GM21528 (cell line): ENCODE results near the gene TNFSF18.

Source experiments
- ATAC-seq: cut with Tn5 transposase; IDR thresholded peaks from one replicate; pipeline ENCODE4 v1.9.1; 2021; ENCODE audit warnings: mild to moderate bottlenecking, moderate library complexity; ENCODE audit not compliant: unreplicated experiment, low FRiP score

TNFSF18 gene

DNA sequence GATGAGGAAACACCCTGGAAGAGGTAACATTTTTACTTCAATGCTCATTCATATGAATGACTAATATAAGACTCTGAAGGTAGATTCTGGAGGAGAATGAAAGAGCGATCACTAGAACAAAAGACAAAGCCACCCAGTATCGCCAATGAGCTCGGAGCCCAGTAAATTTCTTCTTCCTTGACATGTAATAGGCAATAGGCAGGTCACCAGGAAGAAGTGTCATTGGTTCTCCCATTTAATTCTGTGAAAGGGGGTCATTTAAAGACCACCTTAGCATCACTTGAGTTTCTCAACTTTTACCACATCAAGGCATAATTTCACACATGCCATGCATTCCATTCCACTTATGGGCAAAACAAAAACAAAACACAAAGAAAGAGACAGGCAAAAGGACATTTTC, 7.9 kb downstream of the TNFSF18 start:
- no peak for ATAC-seq

DNA sequence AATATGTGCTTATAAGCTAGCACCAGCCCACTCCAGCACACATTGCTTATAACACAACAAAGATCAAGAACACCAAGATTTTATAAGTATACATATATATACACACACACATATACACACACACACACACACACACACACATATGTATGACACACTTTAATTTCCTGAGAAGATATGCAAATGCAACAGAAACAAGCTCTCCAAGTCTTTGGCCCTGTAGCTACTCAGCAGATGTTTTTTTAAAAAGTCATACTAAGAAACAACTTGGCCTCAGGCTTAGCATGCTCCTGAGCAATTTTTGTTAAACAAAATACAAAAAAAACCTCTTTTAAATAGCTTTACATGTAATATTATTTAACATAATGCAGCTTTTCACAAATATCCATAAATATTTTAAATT, 11.1 kb downstream of the TNFSF18 start:
- no peak for ATAC-seq

DNA sequence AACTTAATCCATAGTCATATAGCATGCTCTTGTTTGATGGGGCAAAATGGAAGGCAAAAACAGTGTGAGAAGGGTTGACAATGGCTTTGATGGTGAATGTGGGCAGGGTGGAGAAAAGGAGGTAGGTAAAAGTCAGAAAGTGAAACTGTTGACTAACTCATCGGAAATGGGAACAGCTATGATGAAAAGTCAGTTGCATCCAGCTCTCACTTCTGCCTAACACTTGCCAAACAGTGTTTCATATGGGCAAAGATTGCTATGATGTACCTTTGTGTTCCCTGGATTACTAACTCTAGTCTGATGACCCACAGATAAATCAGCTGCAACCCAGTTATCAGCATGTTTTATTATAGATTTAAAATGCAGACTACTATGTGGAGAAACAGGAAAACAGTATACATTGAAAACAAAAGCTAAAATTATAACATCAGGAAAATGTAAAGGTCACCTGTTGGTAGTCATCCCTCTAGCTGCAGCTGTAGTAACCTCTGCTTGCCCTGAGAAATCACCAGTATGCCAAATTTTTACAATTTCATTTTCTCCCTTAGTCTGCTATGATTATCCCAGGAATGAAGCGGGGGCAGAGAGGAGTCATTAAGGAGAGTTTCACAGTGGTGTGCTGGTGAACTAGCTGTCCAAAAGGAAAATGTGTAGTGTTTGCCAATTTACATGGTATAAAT, 11.7 kb downstream of the TNFSF18 start:
- ATAC-seq: no peak

DNA sequence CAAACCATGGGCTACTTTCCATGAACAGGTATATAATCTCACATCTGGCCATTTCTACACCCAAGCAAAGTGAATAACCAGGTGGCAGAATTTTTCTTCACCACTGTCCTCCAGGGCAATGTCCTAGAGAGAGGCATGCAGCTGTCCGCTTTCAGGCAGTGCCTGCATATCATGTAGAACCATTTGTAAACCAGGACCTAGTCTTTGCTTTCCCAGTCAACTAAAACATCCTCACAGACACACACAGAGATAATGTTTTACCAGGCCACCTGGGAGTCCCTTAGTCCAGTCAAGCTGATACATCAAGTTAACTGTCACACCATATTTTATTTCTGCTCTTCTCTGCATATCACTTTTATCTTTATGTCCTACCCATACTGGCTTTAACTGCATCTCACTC, 26.2 kb downstream of the TNFSF18 start:
- no peak for ATAC-seq

DNA sequence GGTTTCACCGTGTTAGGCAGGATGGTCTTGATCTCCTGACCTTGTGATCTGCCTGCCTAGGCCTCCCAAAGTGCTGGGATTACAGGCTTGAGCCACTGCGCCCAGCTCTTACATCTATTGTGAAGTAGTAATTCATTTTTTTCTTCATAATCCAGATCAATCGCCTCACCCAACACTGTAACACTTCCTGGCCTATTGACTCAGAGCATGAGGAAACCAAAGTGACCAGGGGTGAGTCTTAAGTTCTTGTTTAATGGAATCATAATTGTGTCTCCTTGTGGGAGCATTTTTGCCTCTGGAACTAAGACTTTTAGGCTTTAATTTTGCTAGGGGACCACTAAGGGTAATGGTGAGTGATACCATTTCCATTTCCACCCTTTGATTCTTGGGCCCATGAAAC, 27.4 kb downstream of the TNFSF18 start:
- no peak for ATAC-seq

DNA sequence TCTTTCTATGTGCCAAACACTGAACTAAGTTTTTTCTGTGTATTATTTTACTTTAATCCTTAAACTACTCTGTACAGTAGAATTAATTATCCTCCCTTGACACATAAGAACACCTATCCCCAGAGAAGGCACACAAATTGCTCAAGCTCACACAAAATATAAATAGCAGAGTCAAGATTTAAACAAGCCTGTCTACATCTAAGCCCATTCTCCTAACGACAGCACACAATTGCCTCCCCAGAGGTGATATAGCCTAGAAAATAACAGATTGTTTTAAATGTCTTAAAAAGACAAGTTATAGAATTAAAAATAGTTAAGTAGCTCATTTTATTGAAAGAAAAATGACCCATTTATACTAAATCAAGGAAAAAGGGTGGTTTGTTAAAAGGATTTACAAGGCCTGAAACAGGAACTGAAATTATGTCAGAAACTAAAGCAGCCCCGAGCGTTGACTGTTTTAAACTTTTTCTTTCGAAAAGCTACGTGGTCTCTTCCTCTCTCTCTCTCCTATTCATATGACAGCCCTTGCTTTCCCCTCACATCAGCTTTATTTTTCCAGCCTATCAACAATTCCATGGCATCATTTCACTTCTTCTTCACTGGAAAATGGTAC, 30.5 kb downstream of the TNFSF18 start:
- ATAC-seq: peak; percentile 83

DNA sequence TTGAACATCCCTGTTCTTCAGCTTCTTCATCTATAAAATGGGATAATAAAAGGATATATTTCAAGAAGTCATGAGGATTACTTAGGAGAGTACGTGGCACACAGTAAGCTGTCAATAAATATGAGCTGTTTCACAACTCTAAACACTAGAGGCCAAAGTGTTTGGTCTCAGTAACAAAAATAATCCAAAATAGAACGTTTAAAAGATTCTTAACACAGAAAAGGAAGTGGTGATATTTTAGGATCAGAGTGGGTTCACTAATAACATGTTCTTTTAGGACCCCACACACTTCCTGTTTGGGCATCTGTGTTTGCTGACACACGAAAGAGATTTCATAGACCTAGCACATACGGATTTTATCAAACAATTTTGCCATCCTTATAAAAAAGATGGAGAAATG, 32.9 kb downstream of the TNFSF18 start:
- ATAC-seq: no peak

DNA sequence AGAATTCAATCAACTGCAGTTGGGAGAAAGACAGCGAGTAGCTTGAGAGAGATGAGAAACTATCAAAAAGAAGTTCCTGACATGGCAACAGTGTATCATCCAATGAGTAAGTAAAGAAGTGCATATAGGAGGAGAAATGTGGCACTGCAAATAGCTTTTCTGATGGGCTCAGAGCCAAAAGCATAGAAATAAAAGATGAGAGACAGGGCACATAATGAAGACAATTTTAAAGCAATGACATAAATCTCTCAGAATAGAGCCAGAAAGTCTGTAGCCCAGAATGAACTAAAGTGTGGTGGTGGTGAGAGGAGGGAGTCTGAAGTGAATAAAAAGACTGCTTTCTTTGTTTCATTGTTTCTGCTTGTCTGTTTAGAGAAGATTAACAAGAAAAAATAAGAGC, 34.3 kb downstream of the TNFSF18 start:
- ATAC-seq: no peak

DNA sequence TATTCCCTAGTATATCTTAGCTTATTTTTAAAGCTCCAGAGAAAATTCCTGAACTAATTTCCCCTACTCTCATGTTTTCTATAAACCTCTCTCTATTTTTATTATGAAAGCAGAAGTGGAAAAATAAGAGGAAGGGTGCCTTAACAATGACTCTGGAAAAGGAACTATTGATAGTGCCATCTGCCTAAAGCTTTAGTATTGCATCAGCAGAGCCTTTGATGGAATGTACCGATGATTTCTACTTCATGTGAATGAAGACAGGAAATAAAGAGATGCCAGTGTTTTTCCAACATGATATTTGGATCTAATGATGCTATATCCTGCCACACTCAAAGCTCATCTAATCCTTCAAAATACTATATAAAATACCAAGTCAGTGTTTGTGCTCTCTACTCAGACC, 35.1 kb downstream of the TNFSF18 start:
- no peak for ATAC-seq

DNA sequence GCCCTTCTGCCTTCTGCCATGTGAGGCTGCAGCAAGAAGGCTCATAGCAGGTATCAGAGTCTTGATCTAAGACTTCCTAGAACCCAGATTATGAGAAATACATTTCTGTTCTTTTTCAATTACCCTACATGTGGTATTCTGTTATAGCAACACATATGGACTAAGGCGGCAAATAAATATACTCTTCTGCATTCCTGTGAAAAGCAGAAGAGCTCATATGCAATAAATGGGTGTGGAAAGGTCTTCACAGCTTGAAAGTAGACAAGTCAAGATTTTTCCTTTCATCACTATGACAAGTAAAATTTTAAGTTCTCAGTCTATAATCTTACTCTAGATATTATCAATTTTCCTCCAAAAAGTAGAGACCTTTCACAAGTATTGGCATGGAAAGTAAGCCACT, 36.6 kb downstream of the TNFSF18 start:
- no peak for ATAC-seq

DNA sequence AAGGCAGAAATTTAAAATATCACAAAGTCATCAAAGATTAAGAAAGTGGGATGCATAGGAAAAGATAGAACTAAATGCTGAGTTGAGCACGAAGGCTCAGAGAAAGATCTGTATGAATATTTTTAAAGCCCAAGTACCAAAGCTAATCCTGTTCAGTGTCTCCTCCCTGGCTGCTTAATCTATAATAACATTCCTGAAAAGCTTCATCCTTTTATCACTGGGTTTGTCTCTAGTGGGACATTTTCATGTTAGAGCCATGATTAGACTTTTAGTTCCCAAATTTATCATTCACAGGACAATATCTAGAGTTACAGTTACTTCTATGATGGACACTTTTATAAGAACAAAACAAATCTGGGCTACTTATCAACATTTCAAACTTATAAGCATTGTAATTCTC, 38.6 kb downstream of the TNFSF18 start:
- ATAC-seq: no peak

DNA sequence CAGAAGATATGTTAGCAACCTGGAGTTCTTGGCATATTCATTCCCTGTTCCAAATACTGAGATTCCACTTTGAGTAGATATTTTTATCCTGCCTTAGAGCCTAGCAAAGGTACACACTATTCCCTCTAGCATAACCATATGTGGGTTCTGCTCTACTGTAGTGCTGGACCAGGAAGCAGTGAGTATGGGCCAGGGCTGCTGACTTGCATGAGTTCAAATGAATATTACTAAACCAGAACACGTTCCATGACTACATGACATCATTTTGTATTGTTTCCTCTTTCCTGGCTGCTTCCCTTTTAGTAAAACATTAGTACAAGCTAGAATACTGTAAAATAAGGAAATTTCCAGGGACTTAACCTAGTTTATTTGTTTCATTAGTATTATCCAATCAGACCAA, 41.1 kb downstream of the TNFSF18 start:
- no peak for ATAC-seq

DNA sequence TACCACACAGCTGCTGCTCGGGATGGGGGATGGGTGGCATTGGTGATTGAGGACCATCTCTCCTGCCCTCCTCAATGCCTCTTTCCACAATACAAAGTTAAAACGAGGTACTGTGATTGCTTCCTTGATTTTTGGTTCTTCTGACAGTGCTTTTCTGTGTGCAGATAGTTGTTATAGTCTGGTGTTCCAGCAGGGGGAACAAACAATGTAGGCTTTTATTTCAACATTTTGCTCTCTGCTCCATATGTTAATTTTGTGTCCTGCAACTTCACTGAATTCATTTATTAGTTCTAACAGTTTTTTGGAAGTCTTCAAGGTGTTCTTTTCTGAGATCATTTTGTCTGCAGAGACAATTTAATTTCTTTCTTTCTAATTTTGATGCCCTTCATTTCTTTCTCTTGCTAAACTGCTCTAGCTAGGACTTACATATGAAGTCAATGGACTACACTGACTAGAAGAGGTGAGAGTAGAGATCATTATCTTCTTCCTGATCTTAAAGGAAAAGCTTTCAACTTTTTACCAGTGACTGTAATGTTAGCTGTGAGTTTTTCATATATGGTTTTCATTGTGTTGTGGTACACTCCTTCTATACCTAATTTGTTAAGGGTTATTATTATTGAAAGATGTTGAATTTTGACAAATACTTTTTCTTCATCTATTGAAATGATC, 45.4 kb downstream of the TNFSF18 start:
- ATAC-seq: no peak

DNA sequence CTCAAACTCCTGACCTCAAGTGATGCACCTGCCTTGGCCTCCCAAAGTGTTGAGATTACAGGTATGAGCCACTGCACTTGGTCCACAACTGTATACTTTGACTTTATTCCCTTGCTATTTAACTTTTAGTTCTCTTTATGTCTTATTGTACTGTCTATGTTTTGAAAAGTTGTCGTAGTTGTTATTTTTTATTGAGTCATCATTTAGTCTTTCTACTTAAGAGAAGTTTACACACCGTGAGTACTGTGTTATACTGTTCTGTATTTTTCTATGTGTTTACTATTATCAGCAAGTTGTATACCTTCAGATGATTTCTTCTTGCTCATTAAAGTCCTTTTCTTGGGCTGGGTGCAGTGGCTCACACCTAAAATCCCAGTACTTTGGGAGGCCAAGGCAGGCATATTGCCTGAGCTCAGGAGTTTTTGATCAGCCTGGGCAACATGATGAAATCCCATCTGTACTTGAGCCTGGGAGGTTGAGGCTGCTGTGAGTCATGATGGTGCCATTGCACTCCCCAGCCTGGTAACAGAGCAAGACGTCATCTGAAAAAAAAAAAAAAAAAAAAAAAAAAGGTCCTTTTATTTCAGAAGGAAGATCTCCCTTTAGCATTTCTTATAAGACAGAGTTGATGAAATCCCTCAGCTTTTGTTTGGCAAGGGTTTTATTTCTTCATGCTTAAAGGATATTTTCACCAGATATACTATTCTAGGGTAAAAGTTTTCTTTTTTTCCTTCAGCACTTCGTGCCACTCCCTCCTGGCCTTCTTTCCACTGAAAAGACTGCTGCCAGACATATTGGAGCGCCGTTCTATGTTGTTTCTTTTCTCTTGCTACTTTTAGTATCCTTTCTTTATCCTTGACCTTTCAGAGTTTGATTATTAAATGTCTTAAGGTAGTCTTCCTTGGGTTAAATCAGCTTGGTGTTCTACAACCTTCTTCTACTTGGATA, 47.6 kb downstream of the TNFSF18 start:
- ATAC-seq: no peak

DNA sequence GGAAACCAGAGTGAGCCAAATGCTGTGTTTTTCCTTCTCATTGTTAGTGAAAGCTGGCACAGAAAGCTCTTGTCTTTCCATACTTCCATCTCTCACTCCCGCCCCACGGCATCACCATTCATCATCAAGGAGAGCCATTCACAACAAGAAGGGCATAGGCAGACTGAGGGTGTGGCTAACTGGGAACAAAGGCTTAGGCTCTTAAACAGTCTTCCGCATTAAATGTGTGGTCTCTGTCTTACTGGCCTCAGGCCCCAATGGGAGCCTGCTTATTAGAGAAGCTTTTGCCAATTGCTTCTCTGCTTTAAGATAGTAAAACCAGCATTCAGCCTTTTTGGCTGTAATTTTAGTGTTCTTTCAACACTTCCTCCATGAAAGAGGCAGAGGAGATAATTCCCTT, 51.4 kb downstream of the TNFSF18 start:
- ATAC-seq: no peak

DNA sequence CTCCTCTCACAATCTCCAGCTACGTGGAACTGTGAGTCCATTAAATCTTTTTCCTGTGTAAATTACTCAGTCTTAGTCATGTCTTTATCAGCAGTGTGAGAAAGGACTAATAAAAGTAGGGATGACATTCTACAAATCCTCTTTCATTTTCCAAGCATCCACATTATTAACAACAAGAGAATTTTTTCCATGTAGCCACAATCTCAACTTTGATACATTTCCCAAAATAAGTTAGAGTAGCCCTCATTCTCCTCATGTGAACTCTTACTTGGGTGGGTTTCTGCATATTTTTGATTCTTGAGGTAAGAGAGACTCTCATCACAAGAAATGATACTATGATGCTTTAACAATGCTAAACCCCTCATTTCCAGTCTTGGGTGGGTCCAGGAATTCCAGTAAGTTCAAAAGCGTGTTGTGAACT, 52.8 kb downstream of the TNFSF18 start:
- ATAC-seq: no peak

DNA sequence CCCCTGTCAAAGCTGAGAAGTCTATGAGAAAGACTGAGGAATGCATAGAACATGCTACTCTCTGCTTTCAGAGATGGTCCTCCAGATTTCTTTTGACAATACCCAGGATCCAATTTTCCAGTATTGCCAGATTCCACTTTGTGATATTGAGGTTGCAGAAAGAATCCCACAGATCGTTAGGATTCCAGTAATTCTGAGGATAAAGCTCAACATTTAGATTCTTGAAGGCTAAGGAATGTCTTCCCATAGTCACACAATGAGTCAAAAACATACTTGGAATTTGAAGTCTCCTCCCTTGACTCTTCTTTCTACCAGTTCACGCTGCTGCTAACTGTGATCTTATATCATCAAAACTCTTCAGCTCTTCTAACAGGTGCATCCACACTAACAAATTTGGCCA, 57.1 kb downstream of the TNFSF18 start:
- ATAC-seq: no peak

DNA sequence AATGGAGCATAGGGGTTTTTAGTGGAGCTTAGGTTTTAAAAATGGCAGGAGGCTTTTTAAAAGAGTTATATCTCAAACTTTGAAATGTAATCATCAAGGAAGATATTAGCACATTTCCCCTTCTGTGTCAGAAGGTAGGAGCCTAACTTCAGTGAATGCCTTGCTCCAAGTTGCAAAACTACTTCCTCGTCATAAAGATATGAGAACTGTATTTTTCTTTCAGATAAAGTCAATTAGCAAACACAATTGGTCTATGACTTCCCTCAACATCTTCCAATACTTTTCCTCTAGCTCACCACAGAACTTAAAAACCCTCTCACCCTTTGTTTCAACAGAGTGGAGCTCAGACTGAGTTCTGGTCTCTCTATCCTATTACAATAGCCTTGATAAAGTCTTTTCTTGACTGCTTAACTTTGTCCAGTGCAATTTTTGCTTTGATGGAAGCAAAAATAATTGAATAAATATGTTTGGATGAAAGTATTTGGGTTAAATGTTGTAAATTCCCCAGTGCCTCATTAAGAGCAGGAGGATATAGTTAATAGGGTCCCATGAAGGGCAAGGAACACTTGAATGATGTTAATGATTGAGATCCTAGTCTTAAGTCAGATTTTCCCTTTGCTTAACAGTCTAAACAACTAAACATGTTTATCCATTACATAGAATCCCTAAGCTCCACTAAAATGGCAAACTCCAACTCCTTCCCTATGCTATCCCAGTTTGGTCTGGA, 58.9 kb downstream of the TNFSF18 start:
- no peak for ATAC-seq

DNA sequence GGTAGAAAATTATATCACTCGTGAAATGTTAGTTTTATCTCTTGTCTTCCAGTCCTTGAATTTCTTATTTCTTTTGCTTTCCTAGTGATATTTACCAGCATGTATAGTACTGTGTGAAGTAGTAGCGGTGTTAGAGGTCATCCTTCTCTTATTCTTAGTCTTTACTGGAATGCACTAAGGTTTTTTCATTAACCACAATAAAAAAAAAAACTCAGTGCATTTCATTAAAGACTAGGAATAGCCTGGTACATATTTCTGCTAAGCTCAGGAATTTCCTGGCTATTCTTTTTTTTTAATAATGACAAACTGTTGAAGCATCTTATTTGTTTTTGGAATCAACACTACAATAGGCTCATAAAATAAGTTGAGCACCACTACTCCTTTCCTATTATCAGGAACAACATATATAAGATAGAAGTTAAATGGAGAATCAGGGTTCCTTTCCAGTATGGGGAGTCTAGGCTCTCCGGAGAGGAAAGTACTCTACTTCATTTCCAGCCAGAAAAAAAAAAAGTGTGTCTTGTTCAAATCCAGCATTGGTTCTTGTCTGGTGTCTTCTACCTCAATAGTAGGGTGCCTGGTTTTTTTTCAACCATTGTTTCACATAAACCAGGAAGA, 60.0 kb downstream of the TNFSF18 start:
- no peak for ATAC-seq
